Measurements from ENCODE around the gene SPG11. TPM values are rescaled to one million over a fixed set of nuclear protein-coding genes. Genes with fewer than 3 reads are reported as not detected.
A peak's percentile ranks its signal among the peaks of the same experiment; 100 is the strongest.
"Not testable (repeated sequence)": the region's sequence is repeated elsewhere in the genome, so short reads cannot be mapped to it uniquely, and the experiment has no call there.

Gene SPG11
- total RNA-seq, 1 experiment from 2014 or later = 38.3 TPM

GRCh38 chr15:44532689-44533088 is 130.8 kb downstream of the SPG11 start:
- Histone ChIP-seq H3K79me1 (ENCODE audit: insufficient read depth, low read depth, low read length, poor library complexity, severe bottlenecking) (no peaks in the 10 kb centered on the region), H2BK120ac (ENCODE audit: low read depth, low read length, poor library complexity, severe bottlenecking) (no peak overlapping the region), H3K56ac (ENCODE audit: insufficient read length, low read depth, low read length) (no peak overlapping the region), H4K20me1 (ENCODE audit: control insufficient read depth, insufficient read depth, insufficient read length) (no peaks in the 10 kb centered on the region), H3K9ac (ENCODE audit: extremely low read depth, insufficient read length, low read length) (no peak overlapping the region), H2AFZ (ENCODE audit: low read length) (no peak overlapping the region), H3K27me3 (ENCODE audit: insufficient read depth, low read length) (no peaks in the 10 kb centered on the region), H4K91ac (ENCODE audit: insufficient read length, low read depth, low read length) (no peak overlapping the region), H2AK5ac (ENCODE audit: insufficient read length, low read length) (no peak overlapping the region), H2BK5ac (ENCODE audit: insufficient read length, low read length) (no peak overlapping the region), H3K23me2 (ENCODE audit: insufficient read length, low read depth, low read length, poor library complexity, severe bottlenecking) (peaks cover 10% of the 10 kb centered on the region), H2BK20ac (ENCODE audit: low read depth, low read length, poor library complexity, severe bottlenecking) (no peak overlapping the region), H2BK12ac (ENCODE audit: insufficient read length, low read depth, low read length) (no peak overlapping the region), H2BK15ac (ENCODE audit: low read depth, low read length) (no peak overlapping the region), H3K27ac (ENCODE audit: insufficient read length, low read depth, low read length) (no peak overlapping the region), H3K23ac (ENCODE audit: insufficient read length, low read depth, low read length) (no peak overlapping the region), H3K4me2 (ENCODE audit: insufficient read depth, insufficient read length, low read length) (no peak overlapping the region), H3K79me2 (ENCODE audit: insufficient read depth, low read length) (peaks cover 2% of the 10 kb centered on the region; the same call in 1 of the 2 replicates), H3K14ac (ENCODE audit: insufficient read depth, low read length) (no peak overlapping the region), H3K4ac (ENCODE audit: low read depth, low read length) (no peak overlapping the region), H4K5ac (ENCODE audit: insufficient read length, low read depth, low read length) (no peak overlapping the region), H3K18ac (ENCODE audit: insufficient read length, low read depth, low read length) (no peak overlapping the region), H3K4me1 (ENCODE audit: insufficient read depth, low read length) (no peaks in the 10 kb centered on the region), H3T11ph (ENCODE audit: low read length) (no peak overlapping the region), H3K9me3 (ENCODE audit: control insufficient read depth, low read depth, low read length) (no peaks in the 10 kb centered on the region), H4K8ac (replicated peaks; ENCODE audit: insufficient read length, low read depth, low read length) (no peak overlapping the region)
- Mint-ChIP-seq H3K27me3 (ENCODE audit: low read depth) (no peaks in the 10 kb centered on the region), H3K4me1 (peaks cover 10 to 15% of the 10 kb centered on the region in 2 experiments), H3K4me3 (peak overlapping the region in 1 of 2 experiments; percentile 29; a peak in 1 of 5 replicates), H3K36me3 (ENCODE audit: insufficient read depth in 1 of 3, low read depth in 3 of 3) (peaks cover 1 to 13% (median 6%) of the 10 kb centered on the region in 3 experiments; a peak in 5 of 7 replicates), H3K27ac (no peak overlapping the region; a peak in 2 of 7 replicates), H3K9me3 (no peaks in the 10 kb centered on the region)
- TF ChIP-seq CTCF (conservative IDR thresholded peaks at IDR 0.05) = peak; percentile 54; the same call in 2 of the 3 replicates
- WGBS (ENCODE audit: extremely low coverage, insufficient read length, low lambda C conversion rate) = no CpG with 5 or more reads among the region's 3 CpGs
- no peak for DNase-seq

DNA sequence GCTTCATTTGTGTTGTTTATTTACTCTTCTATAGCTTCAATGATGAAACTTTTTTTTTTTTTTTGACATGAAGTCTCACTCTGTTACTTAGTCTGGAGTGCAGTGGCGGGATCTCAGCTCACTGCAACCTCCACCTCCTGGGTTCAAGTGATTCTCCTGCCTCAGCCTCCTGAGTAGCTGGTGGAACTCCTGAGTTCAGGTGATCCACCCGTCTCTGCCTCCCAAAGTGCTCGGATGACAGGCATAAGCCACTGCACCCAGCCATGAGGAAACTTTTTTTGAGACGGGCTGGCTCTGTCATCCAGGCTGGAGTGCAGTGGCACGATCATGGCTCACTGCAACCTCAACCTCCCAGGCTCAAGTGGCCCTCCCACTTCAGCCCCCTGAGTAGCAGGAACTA is 131.2 kb downstream of the SPG11 start:
- not testable (repeated sequence) for H3T11ph ChIP-seq (ENCODE audit: low read length); H2BK15ac ChIP-seq (ENCODE audit: low read depth, low read length); H3K27me3 ChIP-seq (ENCODE audit: insufficient read depth, low read length); H3K23me2 ChIP-seq (ENCODE audit: insufficient read length, low read depth, low read length, poor library complexity, severe bottlenecking); H3K9me3 Mint-ChIP-seq; H3K23ac ChIP-seq (ENCODE audit: insufficient read length, low read depth, low read length); H3K27ac ChIP-seq (ENCODE audit: insufficient read length, low read depth, low read length); H3K4me1 ChIP-seq (ENCODE audit: insufficient read depth, low read length); H3K56ac ChIP-seq (ENCODE audit: insufficient read length, low read depth, low read length); H3K9me3 ChIP-seq (ENCODE audit: control insufficient read depth, low read depth, low read length); H2AK5ac ChIP-seq (ENCODE audit: insufficient read length, low read length); H4K8ac ChIP-seq (replicated peaks; ENCODE audit: insufficient read length, low read depth, low read length); H3K9ac ChIP-seq (ENCODE audit: extremely low read depth, insufficient read length, low read length); H2BK120ac ChIP-seq (ENCODE audit: low read depth, low read length, poor library complexity, severe bottlenecking); H4K5ac ChIP-seq (ENCODE audit: insufficient read length, low read depth, low read length); H3K79me2 ChIP-seq (ENCODE audit: insufficient read depth, low read length); H3K4ac ChIP-seq (ENCODE audit: low read depth, low read length); H3K4me3 Mint-ChIP-seq; H2BK20ac ChIP-seq (ENCODE audit: low read depth, low read length, poor library complexity, severe bottlenecking); H3K14ac ChIP-seq (ENCODE audit: insufficient read depth, low read length); H3K27ac Mint-ChIP-seq; H2BK12ac ChIP-seq (ENCODE audit: insufficient read length, low read depth, low read length); H3K27me3 Mint-ChIP-seq (ENCODE audit: low read depth); H3K18ac ChIP-seq (ENCODE audit: insufficient read length, low read depth, low read length); H2AFZ ChIP-seq (ENCODE audit: low read length); DNase-seq; H2BK5ac ChIP-seq (ENCODE audit: insufficient read length, low read length); H4K91ac ChIP-seq (ENCODE audit: insufficient read length, low read depth, low read length); H3K4me2 ChIP-seq (ENCODE audit: insufficient read depth, insufficient read length, low read length); H3K79me1 ChIP-seq (ENCODE audit: insufficient read depth, low read depth, low read length, poor library complexity, severe bottlenecking); H4K20me1 ChIP-seq (ENCODE audit: control insufficient read depth, insufficient read depth, insufficient read length)
- H3K4me1 Mint-ChIP-seq = peaks cover 10 to 14% of the 10 kb centered on the region in 2 experiments
- H3K36me3 Mint-ChIP-seq (ENCODE audit: insufficient read depth in 1 of 3, low read depth in 3 of 3) = peaks cover 1 to 13% (median 6%) of the 10 kb centered on the region in 3 experiments; a peak in 5 of 7 replicates
- WGBS (ENCODE audit: extremely low coverage, insufficient read length, low lambda C conversion rate) = no CpG with 5 or more reads among the region's 5 CpGs
